WTC11 (cell line): ENCODE measurements around the gene WDFY3. TPM values are rescaled to one million over a fixed set of nuclear protein-coding genes. Genes with fewer than 3 reads are reported as not detected.

Experiments used
- ATAC-seq: fragments of 200-7000 bp; cut with Tn5 transposase; 2 replicates; pipeline ENCODE4 v1.10.0; 2021; ENCODE audit warnings: mild to moderate bottlenecking, moderate library complexity
- CTCF ChIA-PET: fragments of 300-600 bp; sonication (Branson Sonifier 250); formaldehyde crosslinking; loops from one replicate; lab custom pipeline; 2021; ENCODE audit warnings: antibody characterized with exemption; lab: Charles Lee
- POLR2A ChIA-PET: fragments of 350-600 bp; sonication (Branson Sonifier 250); formaldehyde crosslinking; loops from one replicate; lab custom pipeline; 2021; ENCODE audit warnings: antibody characterized with exemption; lab: Charles Lee
- DNase-seq: peaks from one replicate; pipeline ENCODE4 v3.0.0; 2021; ENCODE audit warnings: low spot score
- H3K27ac Mint-ChIP-seq: 2 replicates; pipeline ENCODE4 v1.8.0; 2021; ENCODE audit warnings: mixed read lengths
- H3K27me3 Mint-ChIP-seq: 2 replicates; pipeline ENCODE4 v1.8.0; 2021; ENCODE audit warnings: low read depth, mild to moderate bottlenecking, moderate library complexity, mixed read lengths
- H3K36me3 Mint-ChIP-seq: 2 replicates; pipeline ENCODE4 v1.8.0; 2021; ENCODE audit warnings: mixed read lengths
- H3K4me1 Mint-ChIP-seq: 2 replicates; pipeline ENCODE4 v1.8.0; 2022; ENCODE audit warnings: mixed read lengths
- H3K4me3 Mint-ChIP-seq: 2 replicates; pipeline ENCODE4 v1.8.0; 2021; ENCODE audit warnings: mild to moderate bottlenecking, moderate library complexity, mixed read lengths
- H3K9me3 Mint-ChIP-seq: 2 replicates; pipeline ENCODE4 v1.8.0; 2021; ENCODE audit warnings: mixed read lengths
- ATF1 ChIP-seq: sonication (generic); formaldehyde crosslinking; IDR thresholded peaks from 2 replicates; pipeline ENCODE4 v1.8.1; 2023; ENCODE audit warnings: mild to moderate bottlenecking, moderate library complexity, missing genetic modification reagents
- ETV6 ChIP-seq: sonication (generic); formaldehyde crosslinking; IDR thresholded peaks from 2 replicates; pipeline ENCODE4 v1.8.1; 2022; ENCODE audit warnings: mild to moderate bottlenecking, missing genetic modification reagents
- FOXP1 ChIP-seq: sonication (generic); formaldehyde crosslinking; IDR thresholded peaks from 2 replicates; pipeline ENCODE4 v1.8.0; 2022; ENCODE audit warnings: missing genetic modification reagents, mild to moderate bottlenecking, moderate library complexity, borderline replicate concordance
- SMAD3 ChIP-seq: sonication (generic); formaldehyde crosslinking; IDR thresholded peaks from 2 replicates; pipeline ENCODE4 v1.8.0; 2022; ENCODE audit warnings: missing genetic modification reagents, mild to moderate bottlenecking, borderline replicate concordance
- SMAD4 ChIP-seq: sonication (generic); formaldehyde crosslinking; IDR thresholded peaks from 2 replicates; pipeline ENCODE4 v1.8.0; 2022; ENCODE audit warnings: mild to moderate bottlenecking, missing genetic modification reagents
- TEAD4 ChIP-seq: sonication (generic); formaldehyde crosslinking; IDR thresholded peaks from 2 replicates; pipeline ENCODE4 v1.8.0; 2022; ENCODE audit warnings: mild to moderate bottlenecking, missing genetic modification reagents
- USF1 ChIP-seq: sonication (generic); formaldehyde crosslinking; IDR thresholded peaks from 2 replicates; pipeline ENCODE4 v1.8.0; 2022; ENCODE audit warnings: mild to moderate bottlenecking, missing genetic modification reagents
- ZBTB21 ChIP-seq: sonication (generic); formaldehyde crosslinking; IDR thresholded peaks from 2 replicates; pipeline ENCODE4 v1.8.1; 2023; ENCODE audit warnings: mild to moderate bottlenecking, missing genetic modification reagents, borderline replicate concordance
- ZNF138 ChIP-seq: sonication (generic); formaldehyde crosslinking; conservative IDR thresholded peaks from 2 replicates; pipeline ENCODE4 v1.8.1; 2022; ENCODE audit warnings: mild to moderate bottlenecking, moderate library complexity, missing genetic modification reagents
- ZNF232 ChIP-seq: sonication (generic); formaldehyde crosslinking; IDR thresholded peaks from 2 replicates; pipeline ENCODE4 v1.8.0; 2022; ENCODE audit warnings: mild to moderate bottlenecking, missing genetic modification reagents
- ZNF425 ChIP-seq: fragments of 250-450 bp; sonication (Bioruptor Pico); conservative IDR thresholded peaks from 2 replicates; pipeline ENCODE4 v1.9.0; 2021; ENCODE audit warnings: mild to moderate bottlenecking
- ZNF532 ChIP-seq: fragments of 250-450 bp; sonication (Bioruptor Pico); IDR thresholded peaks from 2 replicates; pipeline ENCODE4 v1.9.0; 2021; ENCODE audit warnings: mild to moderate bottlenecking, borderline replicate concordance
- ZNF671 ChIP-seq: fragments of 250-450 bp; sonication (Bioruptor Pico); IDR thresholded peaks from 2 replicates; pipeline ENCODE4 v1.8.0; 2021; ENCODE audit warnings: mild to moderate bottlenecking
- total RNA-seq: library from RNA; stranded (reverse); gene quantifications from 3 replicates; pipeline ENCODE4 v1.2.3, GENCODE V29; 2021
- TF ChIP-seq, protein P1 (sequence below): sonication (generic); formaldehyde crosslinking; IDR thresholded peaks from 2 replicates; pipeline ENCODE4 v1.8.0; 2022; ENCODE audit warnings: mild to moderate bottlenecking, missing genetic modification reagents
- TF ChIP-seq, protein P2 (sequence below): sonication (generic); formaldehyde crosslinking; IDR thresholded peaks from 2 replicates; pipeline ENCODE4 v1.8.1; 2023; ENCODE audit warnings: mild to moderate bottlenecking, missing genetic modification reagents, moderate library complexity
- TF ChIP-seq, protein P3 (sequence below): sonication (generic); formaldehyde crosslinking; IDR thresholded peaks from 2 replicates; pipeline ENCODE4 v1.8.1; 2023; ENCODE audit warnings: mild to moderate bottlenecking, moderate library complexity, missing genetic modification reagents
- TF ChIP-seq, protein P4 (sequence below): sonication (generic); formaldehyde crosslinking; conservative IDR thresholded peaks from 2 replicates; pipeline ENCODE4 v1.8.1; 2022; ENCODE audit warnings: mild to moderate bottlenecking, missing genetic modification reagents

WDFY3 gene
- total RNA-seq, 1 experiment from 2014 or later: 77.2 TPM

DNA sequence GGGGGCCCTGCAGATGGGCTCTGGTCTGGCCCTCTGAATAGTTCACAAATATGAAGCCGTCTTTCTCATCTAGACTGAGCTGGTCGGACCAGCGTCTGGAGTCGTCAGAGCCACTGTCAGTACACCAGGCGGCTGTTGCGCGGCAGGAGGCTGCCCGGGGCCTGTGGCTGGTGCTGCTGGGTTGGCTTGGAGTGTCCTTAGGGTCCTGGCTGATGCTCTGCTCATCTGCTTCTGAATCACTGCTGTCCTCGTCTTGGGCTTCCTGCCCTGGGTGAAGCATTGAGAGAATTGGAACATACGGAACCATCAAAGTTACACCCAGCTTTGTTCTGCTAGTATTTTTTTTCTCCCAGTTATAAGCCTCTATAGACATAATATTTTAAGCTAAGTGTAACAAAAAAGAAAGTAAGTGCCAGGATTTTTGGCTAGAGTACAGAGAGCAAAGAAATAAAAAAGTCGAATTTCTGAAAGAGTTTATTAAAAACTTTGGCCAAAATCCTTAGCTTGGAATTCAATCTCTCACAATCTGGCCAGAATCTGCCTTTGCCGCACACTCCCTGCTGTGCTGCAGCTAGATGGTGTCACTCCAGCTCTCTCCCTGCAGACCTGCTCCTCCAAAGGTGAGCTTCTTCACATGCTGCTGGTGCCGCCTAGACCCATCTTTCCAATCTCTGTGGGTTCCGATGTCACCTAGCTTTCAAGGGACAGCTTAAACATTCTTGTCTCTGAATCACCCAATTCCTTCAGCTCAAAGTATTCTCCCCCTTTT is 287.3 kb downstream of the WDFY3 start (continued):
- TF ChIP-seq, protein P1, sequence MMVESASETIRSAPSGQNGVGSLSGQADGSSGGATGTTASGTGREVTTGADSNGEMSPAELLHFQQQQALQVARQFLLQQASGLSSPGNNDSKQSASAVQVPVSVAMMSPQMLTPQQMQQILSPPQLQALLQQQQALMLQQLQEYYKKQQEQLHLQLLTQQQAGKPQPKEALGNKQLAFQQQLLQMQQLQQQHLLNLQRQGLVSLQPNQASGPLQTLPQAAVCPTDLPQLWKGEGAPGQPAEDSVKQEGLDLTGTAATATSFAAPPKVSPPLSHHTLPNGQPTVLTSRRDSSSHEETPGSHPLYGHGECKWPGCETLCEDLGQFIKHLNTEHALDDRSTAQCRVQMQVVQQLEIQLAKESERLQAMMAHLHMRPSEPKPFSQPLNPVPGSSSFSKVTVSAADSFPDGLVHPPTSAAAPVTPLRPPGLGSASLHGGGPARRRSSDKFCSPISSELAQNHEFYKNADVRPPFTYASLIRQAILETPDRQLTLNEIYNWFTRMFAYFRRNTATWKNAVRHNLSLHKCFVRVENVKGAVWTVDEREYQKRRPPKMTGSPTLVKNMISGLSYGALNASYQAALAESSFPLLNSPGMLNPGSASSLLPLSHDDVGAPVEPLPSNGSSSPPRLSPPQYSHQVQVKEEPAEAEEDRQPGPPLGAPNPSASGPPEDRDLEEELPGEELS (CRISPR knock-in tag): no peak
- no peak for TF ChIP-seq ZBTB21 (CRISPR knock-in tag)
- TF ChIP-seq USF1: no peak
- no peak for TF ChIP-seq ZNF232 (CRISPR knock-in tag)
- TF ChIP-seq, all 79 proteins: peak for 0

DNA sequence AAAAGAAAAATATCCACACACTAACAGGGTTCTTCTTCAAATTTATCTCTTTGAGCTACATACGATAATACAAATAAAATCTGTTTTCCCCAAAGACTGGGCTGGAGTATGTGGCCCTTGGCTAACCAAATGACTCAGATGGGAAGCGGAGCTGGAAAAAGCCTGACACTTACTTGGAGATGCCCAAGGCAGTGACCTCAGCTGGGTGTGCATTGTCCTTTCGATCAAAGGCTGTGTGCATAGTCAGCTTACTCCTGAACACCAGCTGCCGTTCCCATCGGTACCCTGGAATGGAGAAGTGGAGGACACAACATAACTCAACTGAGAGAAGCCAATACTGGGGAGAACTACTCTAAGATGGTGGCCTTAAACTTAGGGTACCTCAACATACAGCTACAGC is 288.5 kb downstream of the WDFY3 start:
- TF ChIP-seq, protein P2, sequence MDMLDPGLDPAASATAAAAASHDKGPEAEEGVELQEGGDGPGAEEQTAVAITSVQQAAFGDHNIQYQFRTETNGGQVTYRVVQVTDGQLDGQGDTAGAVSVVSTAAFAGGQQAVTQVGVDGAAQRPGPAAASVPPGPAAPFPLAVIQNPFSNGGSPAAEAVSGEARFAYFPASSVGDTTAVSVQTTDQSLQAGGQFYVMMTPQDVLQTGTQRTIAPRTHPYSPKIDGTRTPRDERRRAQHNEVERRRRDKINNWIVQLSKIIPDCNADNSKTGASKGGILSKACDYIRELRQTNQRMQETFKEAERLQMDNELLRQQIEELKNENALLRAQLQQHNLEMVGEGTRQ (CRISPR knock-in tag): no peak
- TF ChIP-seq ZNF671 (no peak), FOXP1 (CRISPR knock-in tag) (no peak), TEAD4 (CRISPR knock-in tag) (no peak), ETV6 (CRISPR knock-in tag) (no peak), ATF1 (CRISPR knock-in tag) (no peak), SMAD3 (no peak), ZNF532 (no peak), ZNF425 (no peak), ZNF138 (CRISPR knock-in tag) (no peak), SMAD4 (CRISPR knock-in tag) (no peak)
- TF ChIP-seq, protein P3, sequence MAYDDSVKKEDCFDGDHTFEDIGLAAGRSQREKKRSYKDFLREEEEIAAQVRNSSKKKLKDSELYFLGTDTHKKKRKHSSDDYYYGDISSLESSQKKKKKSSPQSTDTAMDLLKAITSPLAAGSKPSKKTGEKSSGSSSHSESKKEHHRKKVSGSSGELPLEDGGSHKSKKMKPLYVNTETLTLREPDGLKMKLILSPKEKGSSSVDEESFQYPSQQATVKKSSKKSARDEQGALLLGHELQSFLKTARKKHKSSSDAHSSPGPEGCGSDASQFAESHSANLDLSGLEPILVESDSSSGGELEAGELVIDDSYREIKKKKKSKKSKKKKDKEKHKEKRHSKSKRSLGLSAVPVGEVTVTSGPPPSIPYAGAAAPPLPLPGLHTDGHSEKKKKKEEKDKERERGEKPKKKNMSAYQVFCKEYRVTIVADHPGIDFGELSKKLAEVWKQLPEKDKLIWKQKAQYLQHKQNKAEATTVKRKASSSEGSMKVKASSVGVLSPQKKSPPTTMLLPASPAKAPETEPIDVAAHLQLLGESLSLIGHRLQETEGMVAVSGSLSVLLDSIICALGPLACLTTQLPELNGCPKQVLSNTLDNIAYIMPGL (CRISPR knock-in tag): no peak
- TF ChIP-seq, protein P4, sequence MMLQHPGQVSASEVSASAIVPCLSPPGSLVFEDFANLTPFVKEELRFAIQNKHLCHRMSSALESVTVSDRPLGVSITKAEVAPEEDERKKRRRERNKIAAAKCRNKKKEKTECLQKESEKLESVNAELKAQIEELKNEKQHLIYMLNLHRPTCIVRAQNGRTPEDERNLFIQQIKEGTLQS (CRISPR knock-in tag): no peak

More for the DNA sequence above, 288.5 kb downstream of the WDFY3 start:
- DNase-seq (no peak), ATAC-seq (no peak)
- Mint-ChIP-seq H3K27me3 (no peaks in the 10 kb centered on the region), H3K4me1 (peaks cover 9% of the 10 kb centered on the region), H3K27ac (no peak overlapping the region), H3K9me3 (no peaks in the 10 kb centered on the region), H3K36me3 (peaks cover 50% of the 10 kb centered on the region), H3K4me3 (no peak overlapping the region)
- POLR2A ChIA-PET: interaction anchor here (1.0 kb wide), 1 partner anchor 49 kb away, joined by 3 read pairs; no protein-coding TSS in a partner anchor
- CTCF ChIA-PET: interaction anchor here (0.6 kb wide), 1 partner anchor 351 kb away, joined by 3 read pairs; no protein-coding TSS in a partner anchor
